Astrocyte of the spinal cord (primary cell): ENCODE results near the gene LRP3.

ENCODE experiments used
- DNase-seq: peaks from one replicate; pipeline ENCODE4 v3.0.0; 2011; ENCODE audit warnings: low read depth, low spot score
- H3K4me3 ChIP-seq: 2 replicates; pipeline ENCODE4 v1.5.1; 2011; ENCODE audit warnings: low read depth, mild to moderate bottlenecking, low read length, moderate library complexity
- CTCF ChIP-seq: IDR thresholded peaks from 2 replicates; pipeline ENCODE4 v1.5.1; 2012; ENCODE audit warnings: low read depth, mild to moderate bottlenecking, low read length, inconsistent platforms
- in situ Hi-C: cut with HindIII; loops from 2 replicates; pipeline ENCODE4 v1.10.0; 2017; ENCODE audit warnings: low sequenced_read_pairs

Gene LRP3

GRCh38 chr19:33248553-33248953 is 54.4 kb downstream of the LRP3 start:
- H3K4me3 ChIP-seq: no peak overlapping the region
- no peak for DNase-seq
- in situ Hi-C loops: no loop called here
- TF ChIP-seq CTCF: no peak

- no peak overlapping the region for H3K4me3 ChIP-seq
- in situ Hi-C loops: no loop called here
- TF ChIP-seq CTCF: no peak
- no peak for DNase-seq
These were observed 55.0 kb downstream of the LRP3 start for GRCh38 chr19:33248954-33249613.

GRCh38 chr19:33249740-33250366 is 55.7 kb downstream of the LRP3 start:
- H3K4me3 ChIP-seq: no peak overlapping the region
- DNase-seq: no peak
- TF ChIP-seq CTCF: no peak
- in situ Hi-C loops: no loop called here

- DNase-seq: no peak
- in situ Hi-C loops: no loop called here
- H3K4me3 ChIP-seq: no peak overlapping the region
- TF ChIP-seq CTCF: no peak
These were observed 56.4 kb downstream of the LRP3 start for GRCh38 chr19:33250500-33250899.

GRCh38 chr19:33251076-33251475 is 56.9 kb downstream of the LRP3 start:
- no peak overlapping the region for H3K4me3 ChIP-seq
- TF ChIP-seq CTCF: no peak
- in situ Hi-C loops: no loop called here
- no peak for DNase-seq

GRCh38 chr19:33251526-33252090 is 57.5 kb downstream of the LRP3 start:
- no peak overlapping the region for H3K4me3 ChIP-seq
- in situ Hi-C loops: no loop called here
- DNase-seq: no peak
- no peak for TF ChIP-seq CTCF
